NOMO-1 treated with dmso at 0.1 percent for 144 hours (cell line): ENCODE measurements around the gene NACC2.
"Not testable (repeated sequence)": the region's sequence is repeated elsewhere in the genome, so short reads cannot be mapped to it uniquely, and the experiment has no call there.

Source experiments
- DNase-seq: peaks from one replicate; lab custom pipeline; 2025; ENCODE audit not compliant: unreplicated experiment; lab: John Stamatoyannopoulos, UW

Gene NACC2

GRCh38 chr9:136082496-136083361, 12.4 kb downstream of the NACC2 start:
- no peak for DNase-seq

- DNase-seq: no peak
Measured at GRCh38 chr9:136081826-136082495, 13.1 kb downstream of the NACC2 start.

GRCh38 chr9:136081113-136081825, 13.8 kb downstream of the NACC2 start:
- no peak for DNase-seq

- DNase-seq: no peak
Measured at GRCh38 chr9:136080716-136081112, 14.4 kb downstream of the NACC2 start.

- DNase-seq: no peak
Measured at GRCh38 chr9:136079916-136080246, 15.2 kb downstream of the NACC2 start.

GRCh38 chr9:136079211-136079915, 15.7 kb downstream of the NACC2 start:
- DNase-seq: no peak

- DNase-seq: no peak
Measured at GRCh38 chr9:136078498-136079011, 16.5 kb downstream of the NACC2 start.

- no peak for DNase-seq
Measured at GRCh38 chr9:136078024-136078423, 17.1 kb downstream of the NACC2 start.

- DNase-seq: no peak
Measured at GRCh38 chr9:136077491-136077890, 17.6 kb downstream of the NACC2 start.

- DNase-seq: peak; percentile 87
Measured at GRCh38 chr9:136075881-136076678, 19.0 kb downstream of the NACC2 start.

- no peak for DNase-seq
Measured at GRCh38 chr9:136075134-136075841, 19.8 kb downstream of the NACC2 start.

- DNase-seq: no peak
Measured at GRCh38 chr9:136074706-136075105, 20.4 kb downstream of the NACC2 start.

- no peak for DNase-seq
Measured at GRCh38 chr9:136062657-136063439, 32.2 kb downstream of the NACC2 start.

GRCh38 chr9:136061916-136062315, 33.2 kb downstream of the NACC2 start:
- DNase-seq: not testable (repeated sequence)

GRCh38 chr9:136061405-136061804, 33.7 kb downstream of the NACC2 start:
- no peak for DNase-seq

GRCh38 chr9:136060671-136061371, 34.3 kb downstream of the NACC2 start:
- no peak for DNase-seq

- peak; percentile 51 for DNase-seq
Measured at GRCh38 chr9:136059851-136060670, 35.0 kb downstream of the NACC2 start.
